GM18868 (cell line): Measurements from ENCODE around the gene ST3GAL3.
"Not testable (repeated sequence)": the region's sequence is repeated elsewhere in the genome, so short reads cannot be mapped to it uniquely, and the experiment has no call there.

Experiments used
- ATAC-seq: cut with Tn5 transposase; IDR thresholded peaks from one replicate; pipeline ENCODE4 v1.9.1; 2021; ENCODE audit warnings: mild to moderate bottlenecking, moderate library complexity; ENCODE audit not compliant: unreplicated experiment

The ST3GAL3 gene

GRCh38 chr1:43753422-43753821 lies 46.1 kb downstream of the ST3GAL3 start:
- no peak for ATAC-seq

GRCh38 chr1:43754892-43755291 lies 47.6 kb downstream of the ST3GAL3 start:
- ATAC-seq, result no peak

GRCh38 chr1:43757343-43758053 lies 50.2 kb downstream of the ST3GAL3 start:
- no peak for ATAC-seq

- ATAC-seq, result no peak
Measured at GRCh38 chr1:43760745-43761317, 53.5 kb downstream of the ST3GAL3 start.

GRCh38 chr1:43763497-43763973 lies 56.2 kb downstream of the ST3GAL3 start:
- peak; percentile 42 for ATAC-seq

- no peak for ATAC-seq
Measured at GRCh38 chr1:43764581-43764980, 57.2 kb downstream of the ST3GAL3 start.

- ATAC-seq, result no peak
Measured at GRCh38 chr1:43766086-43766784, 58.9 kb downstream of the ST3GAL3 start.

- ATAC-seq, result no peak
Measured at GRCh38 chr1:43766818-43767525, 59.6 kb downstream of the ST3GAL3 start.

GRCh38 chr1:43768168-43768567 lies 60.8 kb downstream of the ST3GAL3 start:
- no peak for ATAC-seq

GRCh38 chr1:43769350-43769908 lies 62.1 kb downstream of the ST3GAL3 start:
- ATAC-seq, result no peak

GRCh38 chr1:43770111-43770510 lies 62.8 kb downstream of the ST3GAL3 start:
- no peak for ATAC-seq

- no peak for ATAC-seq
Measured at GRCh38 chr1:43772978-43773377, 65.6 kb downstream of the ST3GAL3 start.

GRCh38 chr1:43773821-43774220 lies 66.5 kb downstream of the ST3GAL3 start:
- no peak for ATAC-seq

GRCh38 chr1:43774359-43774758 lies 67.0 kb downstream of the ST3GAL3 start:
- ATAC-seq, result no peak

GRCh38 chr1:43776043-43776761 lies 68.9 kb downstream of the ST3GAL3 start:
- no peak for ATAC-seq

GRCh38 chr1:43777916-43778315 lies 70.6 kb downstream of the ST3GAL3 start:
- ATAC-seq, result not testable (repeated sequence)

- no peak for ATAC-seq
Measured at GRCh38 chr1:43779266-43779665, 71.9 kb downstream of the ST3GAL3 start.

GRCh38 chr1:43779805-43780403 lies 72.6 kb downstream of the ST3GAL3 start:
- no peak for ATAC-seq

GRCh38 chr1:43781574-43781973 lies 74.2 kb downstream of the ST3GAL3 start:
- no peak for ATAC-seq

- ATAC-seq, result peak; percentile 34
Measured at GRCh38 chr1:43783096-43783670, 75.8 kb downstream of the ST3GAL3 start.
